NCI-H460 (cell line): ENCODE measurements around the gene PRTG. TPM values are rescaled to one million over a fixed set of nuclear protein-coding genes. Genes with fewer than 3 reads are reported as not detected.

ENCODE experiments used
- DNase-seq: peaks from one replicate; pipeline ENCODE4 v3.0.0-alpha.2; 2016; ENCODE audit warnings: low read depth; ENCODE audit errors: extremely low read depth
- small RNA-seq, 2 experiments: library from RNA; depleted of rRNA; stranded (forward); fragments of <200 nt; gene quantifications; one replicate each; pipeline ENCODE3, GENCODE V24; 2014
- total RNA-seq: library from RNA; depleted of rRNA; stranded (reverse); fragments of >200 nt; shearing (Covaris generic); gene quantifications from 2 replicates; pipeline ENCODE4 v1.2.3, GENCODE V29; 2014; rRNA removed

Gene PRTG
- total RNA-seq, 1 experiment from 2014 or later = 13.4 TPM

GRCh38 chr15:55574096-55574495, 168.9 kb downstream of the PRTG start:
- DNase-seq = no peak

GRCh38 chr15:55573224-55573623, 169.7 kb downstream of the PRTG start:
- DNase-seq = no peak

GRCh38 chr15:55564347-55565145, 178.4 kb downstream of the PRTG start:
- no peak for DNase-seq

- DNase-seq = no peak
Measured at GRCh38 chr15:55562601-55563000, 180.4 kb downstream of the PRTG start.

Small RNA genes within 50 kb of the gene (small RNA-seq; reads per million reads assigned to genes)
- 0 reads per million in 2 experiments for gene AC009997.1

Other genes starting within 250 kb of the PRTG start
- 2.0 and 7.0 TPM in 2 replicates for gene DNAAF4, start 234.9 kb downstream of the PRTG start, total RNA-seq
- 13.0 and 14.2 TPM in 2 replicates for gene PYGO1, start 154.8 kb downstream of the PRTG start, total RNA-seq